Fibroblast of peridontal ligament (primary cell): Measurements from ENCODE around the gene TSC22D2.
"Not testable (repeated sequence)": the region's sequence is repeated elsewhere in the genome, so short reads cannot be mapped to it uniquely, and the experiment has no call there.

Experiments
- DNase-seq: peaks from one replicate; pipeline ENCODE4 v3.0.0-alpha.2; 2010; ENCODE audit errors: extremely low read depth

Gene TSC22D2

GRCh38 chr3:150447631-150448465 is 39.8 kb downstream of the TSC22D2 start:
- no peak for DNase-seq

- peak; percentile 83 for DNase-seq
Measured at GRCh38 chr3:150449169-150449721, 41.1 kb downstream of the TSC22D2 start.

GRCh38 chr3:150450916-150451315 is 42.8 kb downstream of the TSC22D2 start:
- DNase-seq, result peak; percentile 39

GRCh38 chr3:150451329-150452048 is 43.4 kb downstream of the TSC22D2 start:
- no peak for DNase-seq

GRCh38 chr3:150453353-150453752 is 45.3 kb downstream of the TSC22D2 start:
- no peak for DNase-seq

- DNase-seq, result no peak
Measured at GRCh38 chr3:150454085-150454484, 46.0 kb downstream of the TSC22D2 start.

GRCh38 chr3:150454622-150455021 is 46.5 kb downstream of the TSC22D2 start:
- no peak for DNase-seq

GRCh38 chr3:150455341-150455740 is 47.2 kb downstream of the TSC22D2 start:
- no peak for DNase-seq

GRCh38 chr3:150458001-150458400 is 49.9 kb downstream of the TSC22D2 start:
- peak; percentile 48 for DNase-seq

GRCh38 chr3:150460484-150460883 is 52.4 kb downstream of the TSC22D2 start:
- no peak for DNase-seq

- DNase-seq, result no peak
Measured at GRCh38 chr3:150461399-150461798, 53.3 kb downstream of the TSC22D2 start.

GRCh38 chr3:150462108-150462507 is 54.0 kb downstream of the TSC22D2 start:
- no peak for DNase-seq

- DNase-seq, result no peak
Measured at GRCh38 chr3:150464684-150465083, 56.6 kb downstream of the TSC22D2 start.

GRCh38 chr3:150467381-150467780 is 59.3 kb downstream of the TSC22D2 start:
- DNase-seq, result no peak

GRCh38 chr3:150469031-150469930 is 61.2 kb downstream of the TSC22D2 start:
- peak; percentile 83 for DNase-seq

GRCh38 chr3:150469931-150470740 is 62.0 kb downstream of the TSC22D2 start:
- no peak for DNase-seq

GRCh38 chr3:150472421-150472820 is 64.3 kb downstream of the TSC22D2 start:
- no peak for DNase-seq

- DNase-seq, result not testable (repeated sequence)
Measured at GRCh38 chr3:150473161-150473560, 65.1 kb downstream of the TSC22D2 start.

- no peak for DNase-seq
Measured at GRCh38 chr3:150479370-150479769, 71.3 kb downstream of the TSC22D2 start.

- no peak for DNase-seq
Measured at GRCh38 chr3:150480877-150481276, 72.8 kb downstream of the TSC22D2 start.

- peak; percentile 85 for DNase-seq
Measured at GRCh38 chr3:150483226-150483625, 75.1 kb downstream of the TSC22D2 start.
